GM18909 (cell line): Measurements from ENCODE around the gene UGT1A5.

Experiments
- ATAC-seq: cut with Tn5 transposase; IDR thresholded peaks from one replicate; pipeline ENCODE4 v1.9.1; 2021; ENCODE audit warnings: mild to moderate bottlenecking; ENCODE audit not compliant: unreplicated experiment, poor library complexity

The UGT1A5 gene

DNA sequence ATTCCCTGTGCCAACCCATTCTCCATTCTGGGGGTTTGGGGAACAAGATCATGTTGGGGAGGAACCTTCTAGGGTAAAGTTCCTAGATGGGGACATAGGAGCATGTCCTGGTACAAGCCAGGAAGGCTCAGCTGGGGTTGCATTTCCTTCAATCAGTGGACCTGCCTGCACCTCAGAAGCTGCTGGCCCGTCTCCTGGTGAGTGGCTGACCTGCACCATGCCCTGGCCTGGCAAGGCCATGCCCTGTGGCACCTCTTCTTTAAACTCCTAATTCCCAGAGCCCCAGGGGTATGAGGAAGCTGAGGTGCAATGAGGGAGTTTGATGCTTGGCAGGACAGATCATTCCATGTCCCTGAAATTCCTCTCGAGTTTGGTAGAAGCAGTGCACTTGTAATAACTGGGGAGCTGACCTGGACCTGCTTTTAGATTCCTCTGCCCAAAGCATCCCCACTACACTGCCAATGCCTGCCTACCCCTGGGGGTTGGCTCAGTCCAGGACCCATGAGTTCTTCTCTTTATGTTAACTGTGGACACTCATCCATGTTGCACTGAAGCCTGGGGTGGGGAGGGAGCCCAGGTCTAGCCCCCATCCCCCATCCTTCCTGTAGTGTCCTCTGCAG lies 90.7 kb downstream of the UGT1A5 start:
- ATAC-seq: no peak

DNA sequence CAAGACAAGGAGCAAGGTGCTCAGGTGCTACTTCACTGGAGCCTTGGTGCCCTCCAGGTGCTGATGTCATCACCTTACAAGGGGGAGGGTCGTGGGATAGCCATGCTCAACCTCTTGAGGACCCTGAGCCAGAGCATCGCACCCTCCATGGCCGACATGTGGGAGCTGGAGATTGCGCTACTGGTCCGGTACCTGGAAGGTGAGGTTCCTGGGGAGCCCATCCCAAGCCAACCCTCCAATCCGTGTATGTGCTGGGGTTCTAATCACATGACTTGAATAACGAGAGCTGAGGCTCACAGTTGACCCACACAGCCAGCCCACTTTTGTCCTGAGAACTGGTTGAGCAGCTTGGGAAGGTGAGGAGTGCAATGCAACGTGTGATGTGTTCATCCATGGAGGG lies 91.3 kb downstream of the UGT1A5 start:
- ATAC-seq: no peak

DNA sequence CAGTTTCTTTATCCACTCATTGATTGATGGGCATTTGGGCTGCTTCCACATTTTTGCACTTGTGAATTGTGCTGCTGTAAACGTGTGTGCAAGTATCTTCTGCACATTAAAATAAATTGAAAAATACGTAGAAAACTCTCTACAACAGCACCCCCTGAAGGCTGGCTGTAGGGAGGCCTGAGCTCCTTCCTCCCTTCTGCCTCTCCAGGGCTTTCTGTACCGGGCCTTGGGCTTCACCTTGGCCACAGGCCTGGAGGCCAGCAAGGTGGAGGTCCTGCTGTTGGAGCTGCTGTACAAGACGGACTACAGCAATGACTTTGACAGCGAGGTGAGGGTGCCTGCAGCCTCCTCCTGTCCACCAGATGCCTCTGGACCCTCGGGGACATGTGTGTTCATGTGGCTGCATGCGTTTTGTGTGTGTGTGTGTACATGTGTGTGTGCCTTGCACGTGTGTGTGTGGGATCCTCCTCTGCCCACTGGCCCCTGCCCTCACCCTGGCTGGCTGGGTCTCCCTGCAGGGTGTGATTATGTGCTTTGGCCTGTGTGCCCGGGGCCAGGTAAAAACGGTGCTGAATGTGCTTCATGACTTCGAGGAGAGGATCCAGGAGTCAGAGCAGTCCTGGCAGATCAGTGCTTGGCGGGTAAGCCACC lies 94.6 kb downstream of the UGT1A5 start:
- no peak for ATAC-seq

DNA sequence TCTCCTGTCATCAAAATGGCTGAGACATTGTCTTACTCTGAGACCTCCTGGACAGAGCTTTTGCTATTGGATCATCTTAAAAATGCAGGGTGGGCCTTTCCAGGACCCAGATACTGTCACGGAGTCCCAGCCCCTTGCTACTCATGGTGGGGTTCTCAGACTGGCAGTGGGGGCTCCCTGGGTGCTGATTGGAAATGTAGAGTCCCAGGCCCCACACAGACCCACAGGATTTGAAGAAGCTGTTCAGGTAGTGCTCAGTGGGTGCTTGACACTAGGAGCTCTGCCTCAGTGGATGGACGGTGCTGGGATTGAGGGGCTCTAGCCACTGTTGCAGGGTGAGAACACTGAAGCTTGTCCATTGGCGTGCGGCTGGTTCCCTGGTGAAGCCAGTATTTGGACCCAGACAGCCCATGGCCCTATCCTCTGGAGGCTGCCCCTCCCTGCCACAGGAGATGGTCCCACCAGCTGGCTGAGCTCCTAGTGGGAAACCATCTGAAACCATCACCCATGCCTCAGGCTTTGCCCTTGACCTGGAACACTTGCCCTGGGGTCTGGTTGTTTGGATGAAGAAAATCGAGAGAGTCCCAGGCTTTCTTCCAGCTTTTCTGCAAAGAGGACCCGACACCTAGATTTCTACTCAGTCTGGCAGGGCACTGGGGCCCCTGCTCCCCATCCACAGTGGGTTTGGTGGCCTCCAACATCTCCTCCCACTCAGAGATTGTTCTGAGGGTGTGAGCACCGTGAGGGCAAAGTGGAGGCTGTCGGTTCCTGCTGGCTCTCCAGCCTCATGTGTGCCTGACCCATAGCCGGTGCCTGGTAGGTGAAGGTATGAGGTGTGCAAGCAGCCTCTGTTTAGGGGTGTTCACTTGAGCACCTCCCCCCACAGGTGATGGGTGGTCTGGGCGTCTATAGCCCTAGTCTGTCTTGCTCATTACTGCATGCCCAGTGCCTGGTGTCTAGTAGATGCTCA lies 95.5 kb downstream of the UGT1A5 start:
- ATAC-seq: no peak

DNA sequence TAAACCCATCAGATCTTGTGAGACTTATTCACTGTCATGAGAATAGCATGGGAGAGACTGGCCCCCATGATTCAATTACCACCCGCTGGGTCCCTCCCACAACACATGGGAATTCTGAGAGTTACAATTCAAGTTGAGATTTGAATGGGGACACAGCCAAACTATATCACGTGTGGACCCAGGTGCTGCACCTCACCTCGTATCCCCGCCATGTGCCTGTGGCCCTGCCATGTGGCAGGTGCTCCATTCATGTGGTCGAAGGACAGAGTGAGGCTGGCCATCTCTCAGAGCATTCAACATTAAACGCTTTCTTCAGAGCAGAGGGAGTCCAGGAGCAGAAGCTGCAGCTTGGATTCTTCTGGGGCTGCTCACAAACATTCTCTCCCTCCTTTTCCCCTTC lies 97.7 kb downstream of the UGT1A5 start:
- ATAC-seq: no peak

DNA sequence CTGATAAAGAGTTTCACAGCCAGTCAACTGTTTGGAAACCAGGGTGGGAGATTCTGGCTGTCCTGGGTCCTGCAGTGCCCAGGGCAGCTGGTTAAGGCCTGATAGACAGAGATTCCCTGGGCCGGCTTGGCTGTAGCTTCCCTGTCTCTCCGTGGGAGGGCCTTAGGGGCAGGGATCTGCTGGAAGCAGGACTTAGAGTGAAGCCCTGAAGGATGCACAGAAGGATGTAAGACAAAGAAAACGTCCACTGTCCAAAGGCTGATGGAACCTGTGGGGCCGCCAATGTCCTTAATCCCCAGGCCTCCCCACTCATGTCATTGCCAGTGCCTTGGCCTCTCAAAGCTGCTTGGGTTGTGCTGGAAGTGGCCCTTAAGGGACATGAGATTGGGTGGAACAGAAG lies 98.4 kb downstream of the UGT1A5 start:
- no peak for ATAC-seq

DNA sequence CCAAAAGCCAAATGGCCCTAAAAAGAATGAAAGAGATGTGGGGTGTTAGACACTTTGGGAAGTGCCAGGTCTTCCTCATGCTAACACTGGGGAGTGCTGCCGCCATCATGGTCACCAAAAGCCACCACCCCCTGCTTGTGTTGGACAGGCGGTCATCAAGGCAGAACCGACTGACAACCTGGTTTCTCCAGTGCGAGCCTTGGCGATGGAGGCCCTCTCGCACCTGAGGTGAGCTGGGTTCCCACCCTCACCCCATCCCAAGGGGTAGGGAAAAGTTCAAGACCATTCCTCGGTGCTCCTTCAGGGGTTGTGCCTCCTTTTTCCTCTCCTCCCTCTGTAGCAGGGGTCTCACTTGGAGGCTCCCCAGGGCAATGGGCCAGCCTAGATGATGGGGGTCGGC lies 99.0 kb downstream of the UGT1A5 start:
- no peak for ATAC-seq

DNA sequence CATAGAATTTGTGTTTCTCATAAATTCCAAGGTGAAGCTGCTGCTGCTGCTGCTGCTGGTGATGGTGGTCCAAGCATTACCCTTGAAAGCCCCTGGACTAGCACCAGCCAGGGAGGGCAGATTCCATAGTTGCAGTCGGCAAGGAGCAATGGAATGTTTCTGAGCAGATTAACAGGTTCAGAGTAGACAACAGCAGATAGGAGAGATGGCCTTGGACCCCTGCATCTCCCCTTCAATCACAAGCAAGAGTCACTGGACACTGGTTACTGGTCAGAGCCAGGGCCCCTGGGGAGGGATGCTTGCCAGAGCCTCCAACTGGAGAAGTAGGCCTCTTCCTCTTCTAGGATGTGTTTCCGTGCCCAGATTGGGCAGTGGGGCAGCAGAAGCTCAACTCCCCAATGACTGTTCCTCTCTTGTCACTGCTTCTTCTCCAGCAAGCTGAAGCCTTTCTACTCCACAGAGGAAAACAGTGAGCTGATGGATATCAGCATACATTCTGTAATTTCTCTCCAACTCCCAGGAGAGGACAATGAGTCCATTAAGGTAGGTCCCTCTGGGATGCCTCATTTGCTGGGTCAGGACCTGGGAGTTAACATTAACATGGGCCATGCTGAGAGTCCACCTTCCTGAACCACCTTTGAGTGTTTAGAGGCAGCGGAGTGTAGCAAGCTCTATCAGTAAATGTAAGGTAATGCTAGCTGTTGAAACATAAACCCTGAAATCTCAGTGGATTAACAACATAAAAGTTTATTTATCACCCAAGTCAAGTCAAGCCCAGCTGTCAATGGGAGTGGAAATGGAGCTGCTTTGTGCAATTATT lies 100.7 kb downstream of the UGT1A5 start:
- ATAC-seq: no peak

DNA sequence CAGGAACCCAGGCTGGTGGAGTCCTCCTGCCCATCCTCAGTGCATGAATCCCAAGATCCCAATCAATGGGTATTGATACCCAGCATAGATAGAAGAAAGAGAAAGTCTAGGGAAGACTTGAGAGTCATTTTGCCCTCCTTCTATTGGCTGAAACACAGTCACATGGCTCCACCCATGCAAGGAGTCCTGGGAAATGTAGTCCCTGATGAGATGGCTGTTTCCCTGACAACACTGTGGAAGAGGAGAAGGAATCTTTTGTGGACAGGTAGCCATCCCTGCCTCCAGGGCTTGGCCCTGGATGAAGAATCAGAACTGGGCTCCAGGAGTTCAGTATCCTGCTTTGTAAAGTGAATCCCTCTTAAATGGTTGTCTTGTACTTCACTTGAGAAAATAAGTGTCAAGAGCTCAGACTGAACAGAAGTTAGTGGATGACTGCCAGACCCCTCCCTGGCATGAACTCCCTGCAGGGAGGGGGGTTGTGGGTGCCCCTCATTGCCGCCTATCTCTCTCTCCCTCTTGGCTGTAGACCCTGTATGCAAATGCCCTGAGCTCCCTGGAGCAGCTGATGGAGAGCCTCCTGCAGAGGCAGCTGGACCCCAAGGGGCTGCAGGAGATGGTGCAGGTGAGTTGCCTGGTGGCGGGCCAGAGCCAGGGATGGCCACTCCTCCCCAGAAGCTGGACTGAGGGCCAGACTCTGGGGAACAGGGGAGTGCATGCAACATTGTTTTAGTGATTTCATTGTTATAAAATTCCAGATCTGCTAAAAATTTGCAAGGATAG lies 101.5 kb downstream of the UGT1A5 start:
- ATAC-seq: no peak

DNA sequence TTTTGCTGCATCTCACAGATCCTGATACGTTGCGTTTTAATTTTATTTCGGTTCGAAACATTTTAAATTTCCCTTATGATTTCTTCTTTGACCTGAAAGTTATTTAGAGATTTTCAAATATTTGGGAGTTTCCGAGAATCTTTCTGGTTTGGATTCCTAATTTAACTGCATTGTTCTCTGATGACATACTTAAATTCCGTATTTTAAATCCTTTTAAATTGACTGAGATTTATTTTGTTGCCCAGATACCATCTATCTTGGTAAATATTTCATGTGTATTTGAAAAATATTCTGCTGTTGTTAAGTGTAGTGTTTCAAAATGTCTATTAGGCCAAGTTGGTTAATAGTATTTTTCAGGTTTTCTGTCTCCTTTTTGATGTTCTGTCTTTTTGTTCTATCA lies 103.2 kb downstream of the UGT1A5 start:
- ATAC-seq: no peak

DNA sequence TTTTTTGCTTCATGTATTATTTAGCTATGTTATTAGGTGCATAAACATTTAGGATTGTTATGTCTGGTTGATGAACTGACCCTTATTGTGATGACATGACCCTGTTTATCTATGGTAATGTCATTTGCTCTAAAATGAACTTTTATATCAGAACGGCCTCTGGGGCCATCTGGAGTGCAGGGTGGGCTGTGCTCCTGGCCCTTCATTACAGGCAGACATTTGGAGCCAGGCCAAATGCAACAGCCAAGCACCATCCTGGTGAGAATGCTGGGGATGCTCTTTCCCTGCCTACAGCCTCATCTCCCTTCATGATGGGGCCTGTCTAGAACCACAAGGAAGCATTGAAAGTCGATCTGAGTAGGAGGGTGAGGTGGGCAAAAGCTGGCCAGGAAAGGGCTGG lies 103.6 kb downstream of the UGT1A5 start:
- ATAC-seq: no peak

DNA sequence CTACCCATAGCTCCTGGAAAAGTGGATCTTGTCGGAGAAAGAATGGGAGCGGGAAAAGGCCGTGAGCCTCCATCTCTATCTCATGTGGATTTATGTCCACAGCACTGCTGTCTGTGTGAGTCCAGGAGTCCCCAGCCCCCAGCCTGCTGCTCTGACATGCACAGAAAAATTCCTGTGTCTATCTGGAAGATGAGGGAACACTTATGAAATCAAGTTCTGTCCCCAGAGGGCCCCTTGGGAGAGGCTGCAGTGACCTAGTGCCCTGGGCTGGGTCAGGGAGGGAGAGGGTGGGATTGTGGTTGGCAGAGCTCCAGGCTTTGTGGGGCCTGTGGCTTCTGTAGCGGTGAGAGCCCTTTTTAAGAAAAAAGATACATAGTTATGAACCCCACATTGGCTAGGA lies 104.1 kb downstream of the UGT1A5 start:
- no peak for ATAC-seq

DNA sequence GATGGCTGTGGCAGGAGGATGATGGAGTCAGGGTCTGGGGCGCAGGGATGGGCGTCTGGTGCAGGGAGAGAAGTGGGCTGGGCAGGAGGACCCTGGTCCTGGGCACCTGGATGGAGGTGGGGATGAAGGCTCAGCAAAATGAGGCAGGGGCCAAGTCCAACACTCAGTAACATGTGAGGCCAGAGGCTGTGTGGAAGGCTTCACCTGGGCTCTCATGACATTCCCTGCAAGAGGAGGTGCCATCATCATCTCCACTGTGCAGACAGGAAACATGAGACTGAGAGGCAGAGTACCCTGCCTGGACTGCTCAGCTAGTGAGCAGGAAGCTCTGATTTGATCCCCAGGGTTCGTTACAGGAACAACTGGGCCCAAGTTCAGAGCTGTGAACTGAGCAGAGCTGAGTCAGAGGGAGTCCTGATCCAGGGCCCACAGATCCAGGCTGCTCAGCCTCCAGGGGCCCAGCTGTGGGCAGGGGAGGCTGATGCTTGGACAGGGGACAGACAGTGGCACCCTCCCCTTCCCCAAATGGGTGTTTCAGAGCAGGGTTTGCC lies 104.7 kb downstream of the UGT1A5 start:
- no peak for ATAC-seq

DNA sequence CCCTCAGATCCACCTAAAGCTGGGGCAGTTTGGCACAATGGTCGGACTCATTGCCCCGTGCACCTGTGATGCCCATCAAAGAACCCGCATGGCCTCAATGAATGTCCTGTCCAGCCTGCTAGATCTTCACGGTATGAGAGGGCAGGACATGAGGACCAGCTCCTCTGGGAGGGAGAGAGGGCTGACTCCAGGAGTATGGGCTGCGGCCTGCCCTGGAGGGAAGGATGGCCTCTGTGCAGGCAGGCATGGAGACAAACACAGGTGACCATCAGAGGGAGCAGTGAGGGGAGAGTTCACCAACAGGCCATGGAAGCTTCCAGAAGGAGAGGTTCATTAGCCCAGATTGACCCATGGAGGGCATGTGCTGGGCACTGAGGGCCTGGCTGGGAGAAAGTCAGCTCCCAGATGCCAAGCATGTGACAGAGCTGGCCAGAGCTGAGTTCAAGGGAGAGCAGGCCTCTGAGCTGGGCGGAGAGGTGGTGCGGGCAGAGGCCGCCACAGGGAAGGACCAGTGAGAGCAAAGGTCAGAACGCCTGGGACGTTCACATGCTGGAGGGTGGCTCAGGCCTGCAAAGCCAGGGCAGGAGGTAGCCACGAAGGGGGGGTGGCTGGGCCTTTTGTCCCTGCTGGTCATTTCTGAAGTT lies 105.4 kb downstream of the UGT1A5 start:
- ATAC-seq: no peak

DNA sequence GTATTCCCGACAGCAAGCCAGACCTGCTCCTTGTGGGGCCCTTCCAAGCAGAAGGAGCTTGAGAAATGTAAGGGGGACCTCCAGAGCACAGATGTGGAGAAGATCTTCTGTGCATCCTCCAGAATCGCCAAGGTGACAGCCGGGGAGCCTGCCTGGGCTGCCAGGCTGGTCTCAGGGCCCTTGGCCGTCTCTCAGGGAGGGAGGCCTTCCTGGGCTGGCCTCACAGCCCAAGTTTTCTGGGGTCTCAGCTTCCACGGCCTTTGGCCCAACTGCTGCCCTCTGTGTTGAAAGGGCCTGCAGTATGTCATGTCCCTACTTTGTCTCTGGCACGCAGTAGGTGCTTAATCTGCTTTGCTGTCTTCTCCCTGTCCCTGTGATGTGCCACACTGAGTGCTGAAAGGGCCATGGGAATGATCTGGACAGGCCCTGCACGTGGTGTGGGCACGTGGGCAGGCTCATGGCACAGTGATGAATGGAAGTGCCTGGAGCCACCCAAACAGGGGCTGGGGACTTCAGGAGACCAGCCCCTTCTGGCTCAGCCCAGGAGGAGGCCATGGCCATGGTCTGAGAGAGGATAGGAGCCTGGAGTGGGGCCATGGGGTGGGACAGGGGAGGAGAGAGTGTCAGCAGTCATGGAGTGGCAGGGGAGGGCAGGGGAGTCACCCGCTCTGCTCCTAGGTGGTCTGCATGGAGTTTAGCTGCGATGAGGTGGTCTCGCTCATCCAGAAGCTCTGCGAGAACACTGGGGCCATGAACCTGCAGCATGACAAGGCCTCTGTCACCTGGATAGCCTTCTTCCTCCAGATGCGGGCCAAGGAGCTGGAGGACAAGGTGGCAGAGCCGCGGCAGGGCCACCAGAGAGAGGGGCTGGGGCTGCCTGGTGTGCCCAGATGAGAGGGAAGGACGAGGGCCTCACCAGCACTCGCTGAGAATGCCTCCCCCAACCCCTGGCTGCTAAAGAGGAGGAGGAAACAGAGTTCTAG lies 106.2 kb downstream of the UGT1A5 start:
- ATAC-seq: no peak

DNA sequence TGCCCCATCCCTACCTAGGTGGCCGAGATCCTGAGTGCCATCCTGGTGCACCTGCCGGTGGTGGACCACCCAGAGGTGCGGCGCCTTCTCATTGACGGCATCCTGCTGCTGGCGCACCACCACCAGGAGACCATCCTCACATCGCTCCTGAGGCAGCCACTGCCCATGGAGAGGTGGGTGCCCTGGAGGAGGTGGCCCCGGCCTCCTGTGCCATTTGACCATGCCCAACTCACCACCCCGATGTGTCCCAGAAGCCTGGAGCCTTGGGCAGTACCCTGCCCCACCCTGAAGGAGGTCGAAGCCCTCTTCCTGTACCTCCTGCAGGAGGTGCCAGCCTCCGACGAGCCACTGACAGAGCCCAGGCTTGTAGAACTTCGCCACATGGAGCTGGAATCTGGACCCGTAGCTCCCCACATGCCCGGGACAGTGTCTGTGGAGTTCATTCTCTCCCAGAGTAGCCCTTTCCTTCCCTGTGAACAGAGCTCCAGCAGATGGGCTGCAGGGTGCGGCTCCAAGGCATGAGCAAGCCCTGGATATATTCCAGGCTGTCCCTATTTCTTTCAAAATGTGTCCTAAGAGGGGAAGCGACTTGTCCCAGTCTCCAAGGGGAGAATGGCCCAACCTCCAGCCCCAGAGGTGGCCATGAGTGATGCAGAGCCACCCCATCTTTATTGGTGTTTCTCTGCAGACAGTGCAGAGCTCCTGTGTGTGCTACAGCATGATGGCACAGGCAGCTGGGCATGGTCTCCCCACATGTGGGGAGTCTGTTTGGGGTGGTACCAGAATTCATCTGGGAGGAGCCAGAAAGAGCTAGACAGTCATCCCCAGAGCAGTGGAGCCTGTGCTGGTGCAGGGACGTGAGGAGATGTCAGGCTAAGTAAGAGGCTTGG lies 107.4 kb downstream of the UGT1A5 start:
- ATAC-seq: no peak

DNA sequence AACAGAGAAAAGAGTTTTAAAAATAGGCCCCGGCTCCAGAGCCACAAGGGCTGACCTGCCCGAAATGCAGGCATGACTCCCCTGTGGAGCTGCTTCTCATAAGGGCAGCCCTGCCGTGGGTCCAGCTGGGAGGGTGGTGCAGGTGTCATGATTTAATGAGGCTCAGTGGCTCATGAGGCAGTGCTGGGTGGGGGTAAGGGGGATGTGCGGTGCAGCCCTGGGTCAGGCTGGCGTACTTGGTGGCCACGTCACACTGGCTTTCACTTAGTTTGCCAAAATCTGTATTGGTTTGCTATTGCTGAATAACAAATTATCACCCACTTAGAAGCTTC lies 108.0 kb downstream of the UGT1A5 start:
- ATAC-seq: no peak
